K562 (cell line): Measurements from ENCODE around the gene CCDC127. TPM values are rescaled to one million over a fixed set of nuclear protein-coding genes. Genes with fewer than 3 reads are reported as not detected.

Experiments used
- ATAC-seq: fragments of 200-7000 bp; cut with Tn5 transposase; 3 replicates; pipeline ENCODE4 v1.9.1; 2020; ENCODE audit warnings: moderate library complexity
- BruUV-seq: library from RNA; stranded (reverse); fragments of 400-500 nt; replicated peaks from 2 replicates; lab custom pipeline; 2021; lab: Mats Ljungman, UMichigan
- CTCF ChIA-PET: fragments of 300-600 bp; formaldehyde crosslinking; extraction: SDS; loops from one replicate; lab custom pipeline; 2021; ENCODE audit warnings: low intra/inter-chr PET ratio; lab: Yijun Ruan, JAX
- POLR2A ChIA-PET: fragments of 300-600, 350-650 bp; sonication (Branson Sonifier 250); formaldehyde crosslinking; extraction: SDS; loops from one replicate; lab custom pipeline; 2021; ENCODE audit warnings: antibody characterized with exemption, inconsistent platforms; lab: Yijun Ruan, JAX
- DNase-seq, 4 experiments: peaks; one replicate each; pipeline versions ENCODE4 v3.0.0 to v3.0.0-alpha.2; 2011 to 2018; ENCODE audit warnings: low spot score in 3 of 4, mixed read lengths in 3 of 4; ENCODE audit errors: extremely low read depth in 1 of 4
- FAIRE-seq: peaks from 2 replicates; lab custom pipeline; 2011; peaks lifted over from hg19 to GRCh38; lab: Jason Lieb, UNC
- H2AFZ ChIP-seq: 2 replicates; pipeline ENCODE4 v1.6.0; 2011; ENCODE audit warnings: low read depth, low read length, control low read depth, inconsistent platforms
- H3K27ac ChIP-seq: fragments of 200-600 bp; 3 replicates; pipeline ENCODE4 v1.8.0; 2011; ENCODE audit warnings: low read depth, mild to moderate bottlenecking, control low read depth, inconsistent platforms, low read length, moderate library complexity, mixed read lengths; ENCODE audit errors: extremely low read depth
- H3K27me3 ChIP-seq, 2 experiments: fragments of 300-600 bp in 1 of 2; 2 replicates in 1 of 2; 3 replicates in 1 of 2; pipeline versions ENCODE4 v1.6.0 to v1.8.0; 2011; ENCODE audit warnings: inconsistent platforms in 2 of 2, low read length in 2 of 2, mild to moderate bottlenecking in 1 of 2, mixed read lengths in 1 of 2, moderate library complexity in 1 of 2; ENCODE audit not compliant: control insufficient read depth in 2 of 2, insufficient read depth in 2 of 2
- H3K36me3 ChIP-seq: fragments of 300-600 bp; 3 replicates; pipeline ENCODE4 v1.8.0; 2011; ENCODE audit warnings: mild to moderate bottlenecking, low read length, inconsistent platforms; ENCODE audit not compliant: control insufficient read depth, insufficient read depth
- H3K4me1 ChIP-seq, 2 experiments: fragments of 200-600 bp in 1 of 2; replicated peaks in 1 of 2; 2 replicates in 1 of 2; 3 replicates in 1 of 2; pipeline versions ENCODE4 v1.5.1 to v1.8.0; 2011; ENCODE audit warnings: inconsistent platforms in 2 of 2, low read length in 2 of 2, mild to moderate bottlenecking in 1 of 2, mixed read lengths in 1 of 2, moderate library complexity in 1 of 2; ENCODE audit not compliant: control insufficient read depth in 2 of 2, insufficient read depth in 2 of 2
- H3K4me2 ChIP-seq: 2 replicates; pipeline ENCODE4 v1.6.1; 2011; ENCODE audit warnings: low read length, control low read depth, inconsistent platforms, mixed read lengths; ENCODE audit not compliant: insufficient read depth
- H3K4me3 ChIP-seq: fragments of 200-600 bp; sonication (generic), shearing (Covaris generic); 2 replicates; pipeline ENCODE4 v1.5.1; 2016; ENCODE audit warnings: control low read depth, inconsistent platforms
- H3K79me2 ChIP-seq: fragments of 200-600 bp; 3 replicates; pipeline ENCODE4 v1.8.0; 2011; ENCODE audit warnings: low read length, inconsistent platforms; ENCODE audit not compliant: control insufficient read depth, insufficient read depth
- H3K9ac ChIP-seq, 2 experiments: 2 replicates each; pipeline versions ENCODE4 v1.6.0 to v1.6.1; 2011; ENCODE audit warnings: low read depth in 2 of 2, low read length in 2 of 2, control low read depth in 1 of 2, inconsistent platforms in 1 of 2, mild to moderate bottlenecking in 1 of 2, mixed read lengths in 1 of 2; ENCODE audit not compliant: insufficient read depth in 1 of 2
- H3K9me1 ChIP-seq: one replicate; pipeline ENCODE4 v1.6.0; 2011; ENCODE audit warnings: inconsistent platforms, mild to moderate bottlenecking, low read length, moderate library complexity; ENCODE audit not compliant: control insufficient read depth, insufficient read depth
- H3K9me3 ChIP-seq: replicated peaks from 2 replicates; pipeline ENCODE4 v1.5.1; 2011; ENCODE audit warnings: low read depth, low read length, inconsistent platforms; ENCODE audit not compliant: control insufficient read depth, insufficient read depth
- H4K20me1 ChIP-seq: replicated peaks from 2 replicates; pipeline ENCODE4 v1.6.1; 2011; ENCODE audit warnings: low read length, inconsistent platforms, mixed read lengths; ENCODE audit not compliant: control insufficient read depth, insufficient read depth
- CAMTA2 ChIP-seq: fragments of 250-450 bp; sonication (Bioruptor Pico); conservative IDR thresholded peaks from 2 replicates; pipeline ENCODE4 v1.5.1; 2022
- CEBPB ChIP-seq: fragments of 450-650 bp; IDR thresholded peaks from 2 replicates; pipeline ENCODE4 v1.6.1; 2016; ENCODE audit warnings: missing genetic modification characterization, missing compliant biosample characterization
- FOXO4 ChIP-seq: fragments of 450-650 bp; formaldehyde crosslinking; IDR thresholded peaks from 2 replicates; pipeline ENCODE4 v1.4.0; 2020; ENCODE audit warnings: mild to moderate bottlenecking, moderate library complexity
- HDAC3 ChIP-seq: fragments of 450-650 bp; IDR thresholded peaks from 2 replicates; pipeline ENCODE4 v1.6.1; 2018; ENCODE audit warnings: borderline replicate concordance, mild to moderate bottlenecking, moderate library complexity; ENCODE audit not compliant: partially characterized antibody
- REST ChIP-seq, 2 experiments: fragments of 450-650 bp; formaldehyde crosslinking in 1 of 2; IDR thresholded peaks; 2 replicates each; pipeline versions ENCODE4 v1.4.0 to v1.6.1; 2014 to 2020; ENCODE audit warnings: mild to moderate bottlenecking in 2 of 2, borderline replicate concordance in 1 of 2, low read depth in 1 of 2
- SIN3B ChIP-seq: fragments of 450-650 bp; IDR thresholded peaks from 2 replicates; pipeline ENCODE4 v1.6.1; 2017; ENCODE audit warnings: low read depth, mild to moderate bottlenecking, moderate library complexity
- ZBTB34 ChIP-seq: fragments of 250-450 bp; sonication (Bioruptor Pico); IDR thresholded peaks from 2 replicates; pipeline ENCODE4 v1.8.0; 2021; ENCODE audit warnings: mild to moderate bottlenecking, moderate library complexity
- ZFP36 ChIP-seq: fragments of 150-350 bp; IDR thresholded peaks from 2 replicates; pipeline ENCODE4 v1.6.1; 2018; ENCODE audit warnings: low read length, low read depth; ENCODE audit not compliant: partially characterized antibody
- WGBS: fragments of 100-300 bp; shearing (Covaris generic); methylation state at CpG from one replicate; pipeline ENCODE4 v1.1.6; 2016; ENCODE audit warnings: low coverage, mixed read lengths; ENCODE audit not compliant: insufficient coverage; ENCODE audit errors: missing lambda C conversion rate; 5-methylcytosine and 5-hydroxymethylcytosine counted together
- in situ Hi-C: fragments of 300-500 bp; cut with MboI; formaldehyde crosslinking; loops from 4 replicates; pipeline ENCODE4 v1.15.0; 2018; ENCODE audit warnings: inconsistent platforms, mixed read lengths
- intact Hi-C: fragments of 100-400 bp; cut with micrococcal nuclease; formaldehyde crosslinking; loops from 2 replicates; pipeline ENCODE4 v1.14.2; 2022
- polyA plus RNA-seq, 8 experiments: library from polyadenylated mRNA; depleted of rRNA in 4 of 8; stranded (reverse) in 5 of 8; unstranded in 3 of 8; fragments of >200 nt; fragmentation: Nextera tagmentation in 2 of 8; fragmentation: Illumina TruSeq in 1 of 8; extraction: Ambion mirVana in 2 of 8; extraction: Trizol in 1 of 8; gene quantifications; 2 replicates each; pipeline versions ENCODE4 v1.2.1 to v1.2.3, GENCODE V29; 2011 to 2014; ENCODE audit warnings: inconsistent platforms in 1 of 8, missing spikeins in 1 of 8
- total RNA-seq, 7 experiments: library from RNA; depleted of rRNA in 6 of 7; stranded (reverse); fragments of >200 nt in 6 of 7; fragmentation: Illumina TruSeq in 2 of 7; extraction: Trizol in 2 of 7; gene quantifications; 2 replicates each; pipeline versions ENCODE4 v1.2.1 to v1.2.3, GENCODE V29; 2011 to 2021; ENCODE audit warnings: low replicate concordance in 1 of 7

Gene CCDC127
- total and polyA plus RNA-seq, 9 of the 15 experiments (the other 6 are each of a cell fraction or from before 2014, with no cell fraction given) = 2.7 to 4.5 (median 4.1) TPM

DNA sequence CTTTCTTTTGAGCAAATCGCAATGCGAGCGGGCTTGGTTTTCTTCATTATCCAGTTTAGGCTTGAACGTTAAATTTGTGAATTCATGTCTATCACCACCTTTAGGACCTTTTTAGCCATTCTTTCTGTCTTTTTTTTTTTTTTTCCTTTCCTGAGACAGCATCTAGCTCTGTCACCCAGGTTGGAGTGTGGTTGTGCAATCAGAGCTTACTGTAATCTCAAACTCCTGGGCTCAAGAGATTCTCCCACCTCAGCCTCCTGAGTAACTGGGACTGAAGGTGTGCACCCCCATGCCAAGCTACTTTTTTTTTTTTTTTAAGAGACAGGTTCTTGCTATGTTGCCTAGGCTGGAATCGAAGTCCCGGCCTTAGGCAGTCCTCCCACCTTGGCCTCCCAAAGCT, 65.9 kb downstream of the CCDC127 start:
- H3K9ac ChIP-seq = no peak overlapping the region
- no peak for FAIRE-seq
- CTCF ChIA-PET = no interaction called here
- no peak overlapping the region for H2AFZ ChIP-seq
- no peaks in the 10 kb centered on the region for H3K79me2 ChIP-seq
- POLR2A ChIA-PET = interaction anchor here (1.6 kb wide), 1 partner anchor 39 kb away, joined by 4 read pairs; the partner anchor contains the start of gene LRRC14B
- no TSS peak for BruUV-seq
- no peak overlapping the region for H3K27ac ChIP-seq
- peaks cover 2% of the 10 kb centered on the region for H3K9me3 ChIP-seq
- H3K36me3 ChIP-seq = no peaks in the 10 kb centered on the region
- ATAC-seq = no peak
- no peaks in the 10 kb centered on the region for H3K9me1 ChIP-seq
- peaks cover 26 to 40% of the 10 kb centered on the region in 2 experiments; a peak in 4 of 5 replicates for H3K27me3 ChIP-seq
- H4K20me1 ChIP-seq = peaks cover 1% of the 10 kb centered on the region; the same call in 1 of the 2 replicates
- in situ Hi-C loops (no loop called here), intact Hi-C loops (no loop called here)
- no peaks in the 10 kb centered on the region for H3K4me1 ChIP-seq
- H3K4me3 ChIP-seq = no peak overlapping the region
- DNase-seq = no peak
- 23% methylated on average over 6 of the region's 6 CpGs for WGBS
- no peak overlapping the region for H3K4me2 ChIP-seq
- TF ChIP-seq FOXO4 (CRISPR knock-in tag) (no peak), HDAC3 (no peak), CAMTA2 (no peak), CEBPB (tag) (peak; percentile 58; the same call in 1 of the 2 replicates), REST (IDR thresholded peaks at IDR 0.05; ENCODE audit: borderline replicate concordance) (no peak), REST (CRISPR knock-in tag; IDR thresholded peaks at IDR 0.05; ENCODE audit: low read depth) (no peak), SIN3B (no peak), ZFP36 (no peak), ZBTB34 (CRISPR knock-in tag) (no peak)
